SK-N-MC (cell line): ENCODE measurements around the gene KCTD1.

Source experiments
- EZH2 ChIP-seq: fragments of 200-600 bp; sonication (generic); IDR thresholded peaks from one replicate; pipeline ENCODE4 v1.6.1; 2017; ENCODE audit warnings: antibody characterized with exemption
- POLR2AphosphoS5 ChIP-seq: IDR thresholded peaks from 2 replicates; pipeline ENCODE4 v1.6.1; 2012; ENCODE audit warnings: mild to moderate bottlenecking, low read depth, low read length, borderline replicate concordance

DNA sequence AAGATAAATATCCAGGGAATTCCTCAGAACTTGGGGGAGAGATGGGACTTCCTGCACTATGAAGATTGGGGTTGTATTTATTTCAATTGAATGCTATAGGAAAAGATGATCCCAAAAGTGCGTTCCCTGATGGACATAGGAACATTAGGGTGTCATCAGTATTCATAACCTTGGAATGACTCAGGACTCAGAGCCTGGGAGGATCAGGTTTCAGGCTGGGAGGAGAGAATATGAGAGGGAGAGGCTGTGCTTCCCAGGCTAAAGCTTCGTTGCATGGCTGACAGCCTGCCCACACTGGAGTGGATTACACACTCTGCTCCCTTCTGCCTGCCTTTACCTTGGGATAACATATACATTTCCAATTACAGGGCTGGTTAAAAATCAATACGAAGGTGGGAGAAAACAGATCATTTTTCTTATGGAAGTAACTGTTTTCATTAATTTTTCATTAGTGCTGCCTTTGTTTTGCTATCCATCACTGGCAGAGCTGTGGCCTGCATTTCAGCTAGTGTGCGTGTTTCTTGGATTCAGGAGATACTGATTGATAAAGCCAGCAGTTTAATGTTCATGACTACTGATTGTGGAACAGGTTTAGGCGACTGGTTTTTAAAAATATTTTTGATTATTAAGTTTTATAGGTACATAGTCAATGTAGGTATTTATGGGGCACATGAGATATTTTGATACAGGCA lies 118.7 kb downstream of the KCTD1 start:
- TF ChIP-seq EZH2 (no peak), POLR2AphosphoS5 (no peak)
